Astrocyte of the spinal cord (primary cell): ENCODE measurements around the gene ANKMY1.

Experiments
- DNase-seq: peaks from one replicate; pipeline ENCODE4 v3.0.0; 2011; ENCODE audit warnings: low read depth, low spot score
- H3K4me3 ChIP-seq: 2 replicates; pipeline ENCODE4 v1.5.1; 2011; ENCODE audit warnings: low read depth, mild to moderate bottlenecking, low read length, moderate library complexity
- CTCF ChIP-seq: IDR thresholded peaks from 2 replicates; pipeline ENCODE4 v1.5.1; 2012; ENCODE audit warnings: low read depth, mild to moderate bottlenecking, low read length, inconsistent platforms
- in situ Hi-C: cut with HindIII; loops from 2 replicates; pipeline ENCODE4 v1.10.0; 2017; ENCODE audit warnings: low sequenced_read_pairs

ANKMY1 gene

DNA sequence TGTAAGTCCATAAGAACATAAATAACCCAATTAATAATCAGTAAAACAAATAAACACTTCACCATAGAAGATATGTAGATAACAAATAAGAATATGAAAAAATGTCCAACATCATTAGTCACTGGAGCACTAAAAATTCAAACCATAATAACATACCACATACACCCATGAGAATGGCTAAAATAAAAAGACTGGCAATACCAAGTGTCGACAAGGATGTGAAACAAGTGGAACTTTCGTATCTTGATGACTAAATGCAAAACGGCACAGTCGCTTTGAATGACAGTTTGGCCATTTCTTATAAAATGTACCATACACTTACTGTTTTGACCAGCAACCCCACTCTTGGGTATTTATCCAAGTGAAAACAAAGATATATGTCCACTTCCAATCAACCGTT, 26.8 kb downstream of the ANKMY1 start:
- no peak for DNase-seq
- no peak overlapping the region for H3K4me3 ChIP-seq
- in situ Hi-C loops: no loop called here
- no peak for TF ChIP-seq CTCF

DNA sequence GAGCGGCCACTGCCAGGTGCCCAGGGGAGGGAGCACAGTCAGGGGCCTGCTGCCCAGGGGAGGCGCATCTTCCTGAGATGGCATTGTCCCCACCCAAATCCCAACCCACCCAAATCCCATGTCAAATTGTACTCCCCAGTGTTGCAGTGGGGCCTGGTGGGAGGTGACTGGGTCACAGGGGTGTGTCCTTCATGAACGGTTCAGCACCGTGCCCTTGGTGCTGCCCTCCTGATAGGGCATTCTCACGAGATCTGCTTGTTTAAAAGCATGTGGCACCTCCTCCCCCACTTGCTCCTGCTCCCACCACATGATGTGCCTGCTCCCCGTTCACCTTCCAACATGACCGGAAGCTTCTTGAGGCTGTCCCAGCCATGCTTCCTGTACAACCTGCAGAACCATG, 27.6 kb downstream of the ANKMY1 start:
- in situ Hi-C loops: no loop called here
- no peak for TF ChIP-seq CTCF
- DNase-seq: no peak
- H3K4me3 ChIP-seq: no peak overlapping the region

- no peak overlapping the region for H3K4me3 ChIP-seq
- in situ Hi-C loops: no loop called here
- DNase-seq: no peak
- TF ChIP-seq CTCF: no peak
Measured at GRCh38 chr2:240529344-240529999, 28.3 kb downstream of the ANKMY1 start.

- DNase-seq: no peak
- in situ Hi-C loops: no loop called here
- no peak for TF ChIP-seq CTCF
- no peak overlapping the region for H3K4me3 ChIP-seq
Measured at GRCh38 chr2:240528406-240529040, 29.3 kb downstream of the ANKMY1 start.

DNA sequence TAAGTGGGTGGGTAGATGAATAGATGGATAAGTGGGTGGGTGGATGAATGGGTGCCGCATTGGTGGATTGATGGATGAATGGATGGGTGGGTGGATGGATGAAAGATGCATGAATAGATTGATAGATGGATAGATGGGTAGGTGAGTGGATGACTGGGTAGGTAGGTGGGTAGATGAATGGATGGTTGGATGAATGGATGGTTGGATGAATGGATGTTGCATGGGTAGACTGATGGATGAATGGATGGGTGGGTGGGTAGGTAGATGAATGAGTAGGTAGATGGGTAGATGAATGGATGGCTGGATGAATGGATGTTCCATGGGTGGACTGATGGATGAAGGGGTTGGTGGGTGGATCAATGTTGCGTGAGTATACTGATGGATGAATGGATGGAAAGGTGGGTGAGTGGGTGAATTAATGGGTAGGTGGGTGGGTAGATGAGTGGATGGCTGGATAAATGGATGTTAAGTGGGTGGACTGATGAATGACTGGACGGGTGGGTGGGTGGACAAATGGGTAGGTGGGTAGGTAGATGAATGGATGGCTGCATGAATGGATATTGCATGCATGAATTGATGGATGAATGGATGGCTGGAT, 30.5 kb downstream of the ANKMY1 start:
- no peak overlapping the region for H3K4me3 ChIP-seq
- in situ Hi-C loops: no loop called here
- no peak for TF ChIP-seq CTCF
- no peak for DNase-seq

DNA sequence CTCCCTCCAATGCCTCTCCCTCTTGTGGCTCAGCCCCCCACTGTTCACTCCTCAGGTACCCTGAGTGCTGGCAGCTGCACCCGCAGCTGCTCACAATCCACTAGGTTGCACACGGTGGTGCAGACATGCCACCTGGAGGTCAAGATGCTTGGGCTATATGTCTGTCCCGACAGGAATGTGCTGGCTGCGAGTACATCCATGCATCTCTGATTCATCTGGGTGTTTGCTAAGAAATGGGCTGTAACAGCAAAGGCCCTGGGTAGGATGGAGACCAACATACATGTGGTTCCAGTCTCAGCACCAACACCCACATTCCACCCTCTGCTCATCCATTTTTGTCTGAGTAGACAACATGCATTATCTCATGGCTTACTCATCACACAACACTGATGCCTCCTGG, 31.3 kb downstream of the ANKMY1 start:
- in situ Hi-C loops: no loop called here
- no peak for TF ChIP-seq CTCF
- no peak overlapping the region for H3K4me3 ChIP-seq
- DNase-seq: no peak
